Erythroblast (primary cell): ENCODE data around the gene MAPK7.

Source experiments
- GATA1 ChIP-seq: IDR thresholded peaks from 2 replicates; pipeline ENCODE4 v1.6.1; 2011; ENCODE audit warnings: low read depth, mild to moderate bottlenecking, control low read depth, low read length, moderate library complexity
- POLR2A ChIP-seq: IDR thresholded peaks from 2 replicates; pipeline ENCODE4 v1.6.1; 2011; ENCODE audit warnings: mild to moderate bottlenecking, low read length

- TF ChIP-seq POLR2A (no peak), GATA1 (no peak)
These were observed 12.8 kb upstream of the MAPK7 start for GRCh38 chr17:19365499-19365817.
